Activated CD4-positive, alpha-beta memory T cell treated with anti-CD3 and anti-CD28 coated beads, Interleukin-2, amount 10 ng/mL, durations not matched to agents 7 days and 5 days (primary cell): ENCODE measurements around the gene SGCB. TPM values are rescaled to one million over a fixed set of nuclear protein-coding genes. Genes with fewer than 3 reads are reported as not detected.

Experiments
- CTCF ChIA-PET: fragments of 350-600 bp; sonication (Branson Sonifier 250); formaldehyde crosslinking; loops from one replicate; lab custom pipeline; 2021; ENCODE audit warnings: antibody characterized with exemption, inconsistent platforms; lab: Charles Lee
- POLR2A ChIA-PET: fragments of 350-600 bp; sonication (Branson Sonifier 250); formaldehyde crosslinking; loops from one replicate; lab custom pipeline; 2021; ENCODE audit warnings: antibody characterized with exemption; lab: Charles Lee
- DNase-seq: peaks from one replicate; pipeline ENCODE4 v3.0.0-alpha.2; 2020
- H3K27ac Mint-ChIP-seq: one replicate; pipeline ENCODE4 v1.8.0; 2021; ENCODE audit warnings: mild to moderate bottlenecking, mixed read lengths
- H3K27me3 Mint-ChIP-seq: one replicate; pipeline ENCODE4 v1.8.0; 2021; ENCODE audit warnings: mixed read lengths
- H3K36me3 Mint-ChIP-seq: one replicate; pipeline ENCODE4 v1.8.0; 2021; ENCODE audit warnings: low read depth, mixed read lengths
- H3K4me1 Mint-ChIP-seq: one replicate; pipeline ENCODE4 v1.8.0; 2021; ENCODE audit warnings: mixed read lengths
- H3K4me3 Mint-ChIP-seq: one replicate; pipeline ENCODE4 v1.8.0; 2021; ENCODE audit warnings: mild to moderate bottlenecking, mixed read lengths
- H3K9me3 Mint-ChIP-seq: one replicate; pipeline ENCODE4 v1.8.0; 2021; ENCODE audit warnings: mixed read lengths
- total RNA-seq, 2 experiments: library from RNA; stranded (reverse); gene quantifications; one replicate each; pipeline ENCODE4 v1.2.3, GENCODE V29; 2021

SGCB gene
- total RNA-seq, 2 experiments from 2014 or later: 15.6 TPM

DNA sequence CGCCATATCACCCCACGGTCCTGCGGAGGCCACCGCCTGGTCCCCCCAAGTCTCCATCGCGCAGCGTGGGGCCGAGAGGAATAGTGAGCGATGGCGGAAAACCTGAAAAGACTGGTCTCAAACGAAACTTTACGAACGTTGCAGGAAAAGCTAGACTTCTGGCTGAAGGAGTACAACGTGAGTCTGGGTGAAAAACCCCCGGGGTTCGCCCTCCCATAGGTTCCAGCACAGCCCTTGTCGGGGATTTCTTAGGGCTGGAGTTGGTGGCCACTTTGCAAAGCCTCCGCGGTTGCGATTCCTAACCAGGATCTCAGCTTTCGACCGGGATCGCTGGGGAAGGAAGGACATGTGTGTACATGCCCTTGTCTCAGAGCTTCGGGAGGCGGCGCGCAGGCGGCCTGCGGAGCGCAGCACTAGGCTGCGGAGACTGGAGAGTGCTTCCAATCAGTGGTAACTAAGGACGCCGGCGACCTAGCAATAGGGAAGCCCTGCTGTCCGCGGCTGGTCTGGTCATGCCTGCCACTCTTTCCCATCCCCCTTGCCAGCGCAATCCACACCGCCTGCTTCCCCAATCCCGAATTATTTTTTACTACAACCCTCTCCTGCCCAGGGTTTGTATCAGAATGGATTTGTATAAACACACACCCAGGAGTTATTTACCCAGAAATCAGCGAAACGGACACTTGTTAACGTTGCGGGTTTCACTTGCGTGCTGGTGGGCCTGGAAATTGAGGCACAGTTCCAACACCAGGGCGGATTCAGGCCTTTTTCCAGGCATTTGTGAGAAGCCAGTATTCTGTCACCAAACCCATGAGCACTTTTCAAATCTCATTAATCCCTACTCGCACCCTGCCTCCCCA, 13.7 kb upstream of the SGCB start:
- H3K9me3 Mint-ChIP-seq: no peaks in the 10 kb centered on the region
- H3K27me3 Mint-ChIP-seq: peaks cover 57% of the 10 kb centered on the region
- H3K27ac Mint-ChIP-seq: no peak overlapping the region
- peak; percentile 16 for DNase-seq
- ChIA-PET POLR2A (no interaction called here), CTCF (interaction anchor here (1.3 kb wide), 2 partner anchors 14 to 156 kb away, joined by 3 read pairs; partner anchors contain the start of gene SGCB)
- peaks cover 16% of the 10 kb centered on the region for H3K4me1 Mint-ChIP-seq
- H3K36me3 Mint-ChIP-seq: no peaks in the 10 kb centered on the region
- peak overlapping the region; percentile 59 for H3K4me3 Mint-ChIP-seq

DNA sequence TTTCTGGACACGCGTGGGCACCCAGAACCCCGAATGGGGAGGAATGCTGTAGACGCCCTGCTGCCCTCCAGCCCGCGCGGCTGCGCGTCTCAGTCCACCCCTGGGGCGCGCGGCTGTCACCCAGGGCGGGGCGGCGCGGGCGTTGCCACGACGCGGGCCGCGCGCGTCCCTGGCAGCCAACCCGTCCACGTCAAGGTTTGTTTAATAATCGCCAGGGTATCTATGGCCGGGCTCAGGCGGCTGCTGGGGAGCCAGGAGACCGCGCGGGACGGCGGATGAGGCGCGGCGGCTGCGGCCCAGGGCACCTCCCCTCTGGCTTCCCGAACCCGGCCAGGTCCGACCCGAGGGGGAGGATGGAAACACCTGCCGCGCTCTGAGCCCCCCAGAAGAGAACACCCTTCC, 13.1 kb upstream of the SGCB start, which contains the start of gene SPATA18:
Gene SPATA18, plus strand, starts transcription at position 92 of the 402 bp plus-strand sequence. CDS start 401 bp downstream, outside the sequence.
- Mint-ChIP-seq H3K9me3 (no peaks in the 10 kb centered on the region), H3K36me3 (no peaks in the 10 kb centered on the region), H3K27me3 (peaks cover 63% of the 10 kb centered on the region), H3K4me3 (peak within 1 kb of the TSS; percentile 59), H3K27ac (no peak within 1 kb of the TSS), H3K4me1 (peaks cover 16% of the 10 kb centered on the region)
- CTCF ChIA-PET: interaction anchor here (1.3 kb wide), 1 partner anchor 13 kb away, joined by 3 read pairs; the partner anchor contains the start of gene SGCB
- POLR2A ChIA-PET: interaction anchor here (1.1 kb wide), 1 partner anchor 14 kb away, joined by 4 read pairs; the partner anchor contains the start of gene SGCB
- no peak for DNase-seq

- Mint-ChIP-seq H3K27me3 (peaks cover 63% of the 10 kb centered on the region), H3K4me1 (peaks cover 16% of the 10 kb centered on the region), H3K27ac (no peak overlapping the region), H3K9me3 (no peaks in the 10 kb centered on the region), H3K36me3 (no peaks in the 10 kb centered on the region), H3K4me3 (no peak overlapping the region)
- DNase-seq: no peak
- ChIA-PET CTCF (no interaction called here), POLR2A (no interaction called here)
Measured at GRCh38 chr4:52049266-52049665, 11.2 kb upstream of the SGCB start.

- H3K27ac Mint-ChIP-seq: no peak overlapping the region
- H3K9me3 Mint-ChIP-seq: no peaks in the 10 kb centered on the region
- H3K4me1 Mint-ChIP-seq: no peaks in the 10 kb centered on the region
- H3K36me3 Mint-ChIP-seq: no peaks in the 10 kb centered on the region
- ChIA-PET CTCF (no interaction called here), POLR2A (no interaction called here)
- no peak for DNase-seq
- peaks cover 59% of the 10 kb centered on the region for H3K27me3 Mint-ChIP-seq
- H3K4me3 Mint-ChIP-seq: no peak overlapping the region
Measured at GRCh38 chr4:52045028-52045427, 6.9 kb upstream of the SGCB start.

DNA sequence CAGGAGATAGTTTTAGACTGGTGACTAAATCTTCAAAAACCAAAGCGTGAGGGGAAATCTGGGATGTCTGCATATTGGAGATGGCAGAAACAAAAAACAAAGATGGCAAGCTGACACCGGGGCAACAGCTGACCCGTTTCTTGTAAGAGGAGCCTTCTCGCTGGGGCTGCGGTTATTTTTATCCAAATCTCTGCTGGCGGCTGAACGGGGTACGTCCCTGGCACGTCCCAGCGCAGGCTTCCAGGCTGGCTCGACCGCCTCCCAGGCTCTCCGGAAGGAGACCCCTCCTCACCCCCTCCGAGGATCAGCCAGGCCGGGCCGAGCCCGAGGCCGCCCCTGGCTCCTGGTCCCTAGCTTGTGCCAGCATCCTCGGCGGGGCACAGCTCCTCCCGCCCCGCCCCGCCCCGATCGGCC, 403 bp downstream of the SGCB start:
- POLR2A ChIA-PET: interaction anchor here (1.0 to 2.4 kb wide), 2 partner anchors 13 to 195 kb away, joined by 4 to 16 read pairs; partner anchors contain the start of genes DCUN1D4 and SPATA18
- peak overlapping the region; percentile 21 for H3K27ac Mint-ChIP-seq
- H3K36me3 Mint-ChIP-seq: peaks cover 13% of the 10 kb centered on the region
- DNase-seq: peak; percentile 41
- peak overlapping the region; percentile 76 for H3K4me3 Mint-ChIP-seq
- no peaks in the 10 kb centered on the region for H3K9me3 Mint-ChIP-seq
- H3K4me1 Mint-ChIP-seq: peaks cover 30% of the 10 kb centered on the region
- CTCF ChIA-PET: interaction anchor here (1.0 to 3.1 kb wide), 5 partner anchors 9 to 195 kb away, joined by 3 to 13 read pairs (median 3); partner anchors contain the start of genes DCUN1D4 and SPATA18
- peaks cover 24% of the 10 kb centered on the region for H3K27me3 Mint-ChIP-seq

GRCh38 chr4:52036886-52037530, 1.1 kb downstream of the SGCB start:
- ChIA-PET POLR2A (interaction anchor here (1.0 to 2.4 kb wide), 2 partner anchors 14 to 194 kb away, joined by 4 to 16 read pairs; partner anchors contain the start of genes DCUN1D4 and SPATA18), CTCF (interaction anchor here (1.4 to 3.1 kb wide), 5 partner anchors 9 to 204 kb away, joined by 3 to 13 read pairs (median 4); partner anchors contain the start of gene DCUN1D4)
- H3K36me3 Mint-ChIP-seq: peaks cover 16% of the 10 kb centered on the region
- H3K27ac Mint-ChIP-seq: peak overlapping the region; percentile 21
- H3K4me3 Mint-ChIP-seq: peak overlapping the region; percentile 76
- DNase-seq: no peak
- H3K4me1 Mint-ChIP-seq: peaks cover 30% of the 10 kb centered on the region
- peaks cover 19% of the 10 kb centered on the region for H3K27me3 Mint-ChIP-seq
- no peaks in the 10 kb centered on the region for H3K9me3 Mint-ChIP-seq

DNA sequence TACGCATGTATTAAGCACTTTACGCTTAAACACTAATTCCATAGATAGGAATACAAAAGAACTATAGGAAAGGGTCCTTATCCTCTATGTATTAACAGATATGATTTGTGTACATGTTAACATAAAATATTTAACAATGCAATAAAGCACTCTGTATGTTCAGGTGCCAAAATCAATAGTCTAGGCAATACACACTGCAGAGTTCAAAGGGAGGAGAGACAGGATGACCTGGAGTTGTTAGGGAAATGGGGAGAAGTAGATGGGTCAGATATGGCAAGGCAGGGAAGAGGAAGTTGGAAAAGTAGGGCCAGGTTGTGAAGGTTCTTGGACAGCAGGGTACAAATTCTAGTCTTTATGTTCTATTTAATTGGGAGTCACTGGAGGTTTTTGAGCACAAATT, 2.9 kb downstream of the SGCB start:
- CTCF ChIA-PET: interaction anchor here (1.1 to 1.4 kb wide), 2 partner anchors 7 to 139 kb away, joined by 3 read pairs; no protein-coding TSS in a partner anchor
- POLR2A ChIA-PET: no interaction called here
- H3K27me3 Mint-ChIP-seq: peaks cover 8% of the 10 kb centered on the region
- H3K9me3 Mint-ChIP-seq: no peaks in the 10 kb centered on the region
- H3K27ac Mint-ChIP-seq: no peak overlapping the region
- peaks cover 28% of the 10 kb centered on the region for H3K36me3 Mint-ChIP-seq
- H3K4me3 Mint-ChIP-seq: no peak overlapping the region
- no peak for DNase-seq
- peaks cover 30% of the 10 kb centered on the region for H3K4me1 Mint-ChIP-seq

DNA sequence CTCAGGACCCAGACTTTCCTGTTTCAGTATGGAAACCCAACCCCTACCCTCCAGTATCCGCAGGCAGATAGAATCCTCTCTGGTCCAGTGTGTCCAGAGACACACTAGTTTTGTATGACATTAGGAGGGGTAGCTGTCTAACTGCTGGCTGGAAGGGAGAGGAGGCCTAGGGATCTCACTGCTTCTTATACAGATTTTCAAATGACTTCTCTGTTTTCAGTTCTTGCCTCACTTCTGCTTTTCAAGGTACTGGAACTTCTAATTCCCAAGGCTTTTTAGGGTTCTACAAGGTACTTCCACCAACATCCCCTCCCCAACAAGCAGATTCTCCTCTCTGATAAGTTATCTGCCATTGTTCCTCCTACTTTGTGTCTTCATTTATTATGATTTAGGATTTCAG, 6.1 kb downstream of the SGCB start:
- no peaks in the 10 kb centered on the region for H3K27me3 Mint-ChIP-seq

GRCh38 chr4:52028970-52029369, 9.1 kb downstream of the SGCB start:
- Mint-ChIP-seq H3K27me3 (no peaks in the 10 kb centered on the region), H3K4me3 (no peak overlapping the region), H3K27ac (no peak overlapping the region), H3K9me3 (no peaks in the 10 kb centered on the region), H3K36me3 (peaks cover 35% of the 10 kb centered on the region), H3K4me1 (no peaks in the 10 kb centered on the region)
- CTCF ChIA-PET: interaction anchor here (1.3 kb wide), 1 partner anchor 9 kb away, joined by 3 read pairs; the partner anchor contains the start of gene SGCB
- DNase-seq: no peak
- POLR2A ChIA-PET: no interaction called here

More for the DNA sequence above, 6.1 kb downstream of the SGCB start:
- no peak for DNase-seq
- no peak overlapping the region for H3K4me3 Mint-ChIP-seq
- peaks cover 19% of the 10 kb centered on the region for H3K4me1 Mint-ChIP-seq
- H3K27ac Mint-ChIP-seq: no peak overlapping the region
- POLR2A ChIA-PET: no interaction called here
- CTCF ChIA-PET: no interaction called here
- peaks cover 39% of the 10 kb centered on the region for H3K36me3 Mint-ChIP-seq
- no peaks in the 10 kb centered on the region for H3K9me3 Mint-ChIP-seq

DNA sequence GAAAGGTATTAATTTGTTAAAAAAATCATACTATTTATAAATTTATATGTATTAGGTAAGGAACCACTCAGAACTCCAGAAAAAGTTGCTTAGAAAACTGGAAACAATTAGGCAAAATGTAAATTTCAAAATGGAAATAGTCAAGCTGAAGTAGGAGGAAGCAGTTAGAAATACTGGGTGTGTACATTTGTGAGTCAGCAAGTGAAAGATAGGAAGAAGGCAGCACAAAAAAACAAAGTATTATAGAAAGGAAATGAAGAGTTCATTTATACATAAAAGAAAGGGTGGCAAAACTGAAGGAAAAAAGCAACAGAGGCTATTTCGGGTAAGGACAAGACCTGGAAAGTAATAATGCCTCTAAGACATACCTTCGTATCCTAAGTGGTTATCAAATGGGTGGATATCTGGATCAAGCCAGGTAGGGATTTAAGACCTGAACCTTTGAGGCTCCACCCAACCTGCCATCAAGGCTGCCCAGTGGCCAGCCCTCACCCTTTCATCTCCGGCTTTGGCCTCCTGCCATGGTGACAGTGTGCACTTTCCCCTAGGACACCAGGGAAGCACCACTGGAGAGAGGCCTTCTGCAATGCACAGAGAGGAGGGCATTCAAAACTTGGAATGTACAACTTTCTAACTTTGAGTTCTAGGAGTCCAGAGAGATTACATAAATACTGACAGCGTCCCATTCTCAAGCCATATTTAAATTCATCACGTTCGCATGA, 18.0 kb downstream of the SGCB start, which contains the start of gene LRRC66:
Gene LRRC66, minus strand, starts transcription at position 428 of the 722 bp plus-strand sequence. CDS start 2,750 bp downstream, outside the sequence.
- DNase-seq: no peak
- ChIA-PET CTCF (no interaction called here), POLR2A (no interaction called here)
- peaks cover 11% of the 10 kb centered on the region for H3K4me1 Mint-ChIP-seq
- H3K4me3 Mint-ChIP-seq: no peak within 1 kb of the TSS
- no peaks in the 10 kb centered on the region for H3K9me3 Mint-ChIP-seq
- no peak within 1 kb of the TSS for H3K27ac Mint-ChIP-seq
- peaks cover 5% of the 10 kb centered on the region for H3K36me3 Mint-ChIP-seq
- H3K27me3 Mint-ChIP-seq: no peaks in the 10 kb centered on the region

- POLR2A ChIA-PET: no interaction called here
- H3K36me3 Mint-ChIP-seq: no peaks in the 10 kb centered on the region
- peaks cover 11% of the 10 kb centered on the region for H3K4me1 Mint-ChIP-seq
- DNase-seq: no peak
- H3K27me3 Mint-ChIP-seq: no peaks in the 10 kb centered on the region
- no peak overlapping the region for H3K4me3 Mint-ChIP-seq
- CTCF ChIA-PET: no interaction called here
- H3K27ac Mint-ChIP-seq: no peak overlapping the region
- no peaks in the 10 kb centered on the region for H3K9me3 Mint-ChIP-seq
Measured at GRCh38 chr4:52017814-52018213, 20.3 kb downstream of the SGCB start.

DNA sequence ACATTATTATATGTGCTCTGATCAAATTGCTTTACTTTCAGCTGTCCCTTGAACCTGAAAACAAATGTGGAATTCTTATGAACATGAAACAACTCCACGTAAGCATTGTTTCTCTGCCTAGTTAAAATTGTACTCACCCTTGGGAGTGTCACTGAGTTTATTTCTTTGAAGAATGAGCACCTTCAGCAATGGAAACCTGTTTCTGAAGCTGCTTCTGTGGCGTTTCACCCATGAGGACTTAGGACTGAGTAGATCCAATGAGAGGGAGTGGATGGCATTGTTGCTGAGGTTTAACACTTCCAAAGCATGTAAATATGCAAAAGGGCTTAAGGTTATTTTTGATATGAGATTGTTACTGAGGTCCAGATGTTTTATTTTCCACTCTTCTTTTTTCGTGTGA, 21.1 kb downstream of the SGCB start:
- CTCF ChIA-PET: no interaction called here
- POLR2A ChIA-PET: no interaction called here

More for the DNA sequence above, 21.1 kb downstream of the SGCB start:
- DNase-seq: no peak
- no peaks in the 10 kb centered on the region for H3K9me3 Mint-ChIP-seq
- H3K4me3 Mint-ChIP-seq: no peak overlapping the region
- no peaks in the 10 kb centered on the region for H3K27me3 Mint-ChIP-seq
- H3K36me3 Mint-ChIP-seq: no peaks in the 10 kb centered on the region
- H3K27ac Mint-ChIP-seq: no peak overlapping the region
- H3K4me1 Mint-ChIP-seq: peaks cover 11% of the 10 kb centered on the region
